Stimulated activated CD8-positive, alpha-beta memory T cell treated with anti-CD3 and anti-CD28 coated beads, Interleukin-2, amount 100 ng/mL, for 1 hour (primary cell): ENCODE measurements around the gene ARG2.

Experiments used
- DNase-seq, 2 donors: peaks; one replicate each; pipeline ENCODE4 v3.0.0-alpha.2; 2020; ENCODE audit warnings: low read depth in 2 of 2

The ARG2 gene

GRCh38 chr14:67619446-67620216 lies at the start of gene ARG2:
Gene ARG2 (plus strand): TSS chr14:67619920. CDS start chr14:67619978, 58 bp downstream.
- DNase-seq: peak; percentile 96 to 97

GRCh38 chr14:67570453-67570852 lies 49.3 kb upstream of the ARG2 start:
- no peak for DNase-seq

- peak; percentile 43 for DNase-seq
Observed at GRCh38 chr14:67571275-67571990, 48.3 kb upstream of the ARG2 start.

GRCh38 chr14:67571991-67572323 lies 47.8 kb upstream of the ARG2 start:
- no peak for DNase-seq

- no peak for DNase-seq
Observed at GRCh38 chr14:67572608-67573007, 47.1 kb upstream of the ARG2 start.

- no peak for DNase-seq
Observed at GRCh38 chr14:67573228-67574010, 46.3 kb upstream of the ARG2 start.

GRCh38 chr14:67574156-67574555 lies 45.6 kb upstream of the ARG2 start:
- no peak for DNase-seq

GRCh38 chr14:67574806-67575205 lies 44.9 kb upstream of the ARG2 start:
- DNase-seq: no peak

- no peak for DNase-seq
Observed at GRCh38 chr14:67575684-67576083, 44.0 kb upstream of the ARG2 start.

GRCh38 chr14:67576216-67576955 lies 43.3 kb upstream of the ARG2 start:
- DNase-seq: no peak

GRCh38 chr14:67577181-67577808 lies 42.4 kb upstream of the ARG2 start:
- no peak for DNase-seq

- no peak for DNase-seq
Observed at GRCh38 chr14:67577909-67578749, 41.6 kb upstream of the ARG2 start.

GRCh38 chr14:67579040-67579439 lies 40.7 kb upstream of the ARG2 start:
- DNase-seq: no peak

GRCh38 chr14:67579636-67580035 lies 40.1 kb upstream of the ARG2 start:
- no peak for DNase-seq

GRCh38 chr14:67580336-67581171 lies 39.2 kb upstream of the ARG2 start:
- DNase-seq: no peak

GRCh38 chr14:67581643-67582042 lies 38.1 kb upstream of the ARG2 start:
- no peak for DNase-seq

- DNase-seq: no peak
Observed at GRCh38 chr14:67582061-67582460, 37.7 kb upstream of the ARG2 start.

- DNase-seq: no peak
Observed at GRCh38 chr14:67583711-67584644, 35.7 kb upstream of the ARG2 start.
